Activated CD8-positive, alpha-beta memory T cell treated with anti-CD3 and anti-CD28 coated beads for 48 hours (primary cell): ENCODE data around the gene TMX1.

ENCODE experiments used
- DNase-seq, 3 experiments: peaks; one replicate each; pipeline ENCODE4 v3.0.0-alpha.2; 2020; ENCODE audit warnings: low read depth in 2 of 3, low spot score in 2 of 3

The TMX1 gene

GRCh38 chr14:51293149-51293911 is 53.3 kb downstream of the TMX1 start:
- DNase-seq = no peak

GRCh38 chr14:51293912-51294389 is 53.9 kb downstream of the TMX1 start:
- DNase-seq = no peak

GRCh38 chr14:51294951-51295525 is 55.0 kb downstream of the TMX1 start:
- DNase-seq = no peak

GRCh38 chr14:51295646-51296263 is 55.7 kb downstream of the TMX1 start:
- no peak for DNase-seq

- no peak for DNase-seq
Measured at GRCh38 chr14:51297066-51297465, 57.0 kb downstream of the TMX1 start.

GRCh38 chr14:51298895-51299294 is 58.8 kb downstream of the TMX1 start:
- no peak for DNase-seq

- DNase-seq = no peak
Measured at GRCh38 chr14:51302295-51303030, 62.4 kb downstream of the TMX1 start.

- no peak for DNase-seq
Measured at GRCh38 chr14:51304438-51304837, 64.4 kb downstream of the TMX1 start.

- no peak for DNase-seq
Measured at GRCh38 chr14:51304941-51305340, 64.9 kb downstream of the TMX1 start.

- no peak for DNase-seq
Measured at GRCh38 chr14:51305751-51306150, 65.7 kb downstream of the TMX1 start.
